ENCODE measurements around the gene SND1. TPM values are rescaled to one million over a fixed set of nuclear protein-coding genes. Genes with fewer than 3 reads are reported as not detected.

The SND1 gene
- total and polyA plus RNA-seq, 3 experiments from 2014 or later, result 121 to 203 (median 198) TPM

GRCh38 chr7:127937066-127937680 is 285.2 kb downstream of the SND1 start:
- peaks cover 3 to 15% (median 4%) of the 10 kb centered on the region in 3 donors for H3K4me1 Mint-ChIP-seq
- H3K36me3 ChIP-seq (ENCODE audit: insufficient read depth, low read length), result no peaks in the 10 kb centered on the region
- H3K27ac ChIP-seq (ENCODE audit: low read depth, low read length), result no peak overlapping the region
- H3K9me3 Mint-ChIP-seq, result no peaks in the 10 kb centered on the region
- H3K27ac Mint-ChIP-seq, result peak overlapping the region in 1 of 8 donors; percentile 48
- POLR2A ChIA-PET, result no interaction called here
- no peak overlapping the region for H3K4me3 Mint-ChIP-seq
- no peak for DNase-seq
- no peak overlapping the region for H3K4me3 ChIP-seq (ENCODE audit: low read length)
- CTCF ChIA-PET, result no interaction called here
- H3K9me3 ChIP-seq (ENCODE audit: low read length), result no peaks in the 10 kb centered on the region
- H3K27me3 Mint-ChIP-seq, result no peaks in the 10 kb centered on the region
- H3K36me3 Mint-ChIP-seq, result peaks cover 0 to 33% (median 7%) of the 10 kb centered on the region in 3 donors
- no peaks in the 10 kb centered on the region for H3K27me3 ChIP-seq (ENCODE audit: insufficient read depth, low read length, poor library complexity, severe bottlenecking)
- H3K4me1 ChIP-seq (ENCODE audit: insufficient read depth, low read length), result no peaks in the 10 kb centered on the region

DNA sequence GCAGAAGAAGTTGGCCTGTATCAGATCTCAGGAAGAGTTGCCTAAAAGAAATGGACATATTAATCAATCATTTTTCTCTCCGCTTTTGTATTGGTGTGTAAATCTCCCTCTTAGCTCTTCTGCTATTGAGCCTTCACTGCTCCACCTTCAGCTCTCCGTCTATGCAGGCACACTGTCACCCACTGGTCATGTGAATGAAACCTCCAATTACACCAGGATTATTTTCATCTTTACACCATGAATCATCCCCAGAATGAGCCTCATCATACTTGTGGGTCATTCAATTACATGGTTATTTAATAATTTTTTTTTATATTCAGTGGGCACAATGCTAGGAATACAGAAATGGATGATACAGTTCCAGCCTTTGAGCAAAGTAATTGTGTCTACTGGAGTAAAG is 286.6 kb downstream of the SND1 start:
- Mint-ChIP-seq H3K9me3 (no peaks in the 10 kb centered on the region), H3K27me3 (no peaks in the 10 kb centered on the region), H3K4me1 (peaks cover 3 to 15% (median 5%) of the 10 kb centered on the region in 3 donors), H3K36me3 (peaks cover 0 to 28% (median 5%) of the 10 kb centered on the region in 3 donors), H3K27ac (no peak overlapping the region), H3K4me3 (peak overlapping the region in 1 of 7 donors; percentile 13)
- H3K36me3 ChIP-seq (ENCODE audit: insufficient read depth, low read length), result no peaks in the 10 kb centered on the region
- no peak for DNase-seq
- CTCF ChIA-PET, result no interaction called here
- no peak overlapping the region for H3K4me3 ChIP-seq (ENCODE audit: low read length)
- POLR2A ChIA-PET, result no interaction called here
- no peak overlapping the region for H3K27ac ChIP-seq (ENCODE audit: low read depth, low read length)
- no peaks in the 10 kb centered on the region for H3K27me3 ChIP-seq (ENCODE audit: insufficient read depth, low read length, poor library complexity, severe bottlenecking)
- no peaks in the 10 kb centered on the region for H3K4me1 ChIP-seq (ENCODE audit: insufficient read depth, low read length)
- H3K9me3 ChIP-seq (ENCODE audit: low read length), result no peaks in the 10 kb centered on the region

DNA sequence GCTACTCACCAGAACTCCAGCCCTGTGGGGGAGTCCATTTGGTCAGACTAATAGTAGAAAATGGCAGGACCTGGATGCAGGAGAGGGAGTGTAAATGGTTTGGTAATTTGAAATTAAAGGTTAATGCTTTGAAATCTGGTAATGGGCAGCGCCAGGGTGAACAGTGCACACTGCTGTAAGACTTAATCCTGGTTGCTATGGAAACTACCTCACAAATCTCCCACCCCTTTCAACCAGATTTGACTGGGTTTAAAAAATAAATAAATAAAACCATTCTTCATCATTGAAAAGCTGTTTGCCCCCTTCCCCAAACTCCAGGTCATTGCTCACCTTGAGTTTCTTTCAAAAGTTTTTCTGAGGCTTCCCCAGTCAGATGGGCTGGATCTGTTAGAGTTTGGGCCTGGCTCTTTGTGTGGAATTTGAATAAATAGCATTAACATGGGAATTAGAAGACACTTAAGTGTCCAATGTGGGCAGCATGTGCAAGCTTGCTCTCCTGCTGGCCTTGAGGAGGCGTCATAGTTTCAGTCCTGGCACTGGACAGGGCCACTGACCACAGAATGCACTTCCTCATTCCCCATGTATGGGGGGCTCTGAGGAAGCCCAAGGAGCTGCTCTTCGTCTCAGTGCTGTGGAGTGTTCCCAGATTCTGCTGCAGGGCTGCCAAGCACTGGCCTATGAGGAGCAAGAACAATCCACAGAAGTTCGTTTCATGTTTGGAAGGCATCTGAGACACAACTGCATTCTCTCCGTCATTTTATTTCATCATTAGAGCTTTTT is 288.6 kb downstream of the SND1 start:
- Mint-ChIP-seq H3K9me3 (no peaks in the 10 kb centered on the region), H3K27me3 (no peaks in the 10 kb centered on the region), H3K4me3 (no peak overlapping the region), H3K36me3 (peaks cover 0 to 31% (median 8%) of the 10 kb centered on the region in 3 donors), H3K27ac (peak overlapping the region in 1 of 8 donors; percentile 47), H3K4me1 (peaks cover 0 to 10% (median 1%) of the 10 kb centered on the region in 3 donors)
- no peaks in the 10 kb centered on the region for H3K36me3 ChIP-seq (ENCODE audit: insufficient read depth, low read length)
- H3K4me3 ChIP-seq (ENCODE audit: low read length), result no peak overlapping the region
- DNase-seq, result no peak
- CTCF ChIA-PET, result no interaction called here
- H3K27ac ChIP-seq (ENCODE audit: low read depth, low read length), result no peak overlapping the region
- no peaks in the 10 kb centered on the region for H3K9me3 ChIP-seq (ENCODE audit: low read length)
- H3K27me3 ChIP-seq (ENCODE audit: insufficient read depth, low read length, poor library complexity, severe bottlenecking), result no peaks in the 10 kb centered on the region
- POLR2A ChIA-PET, result no interaction called here
- no peaks in the 10 kb centered on the region for H3K4me1 ChIP-seq (ENCODE audit: insufficient read depth, low read length)

DNA sequence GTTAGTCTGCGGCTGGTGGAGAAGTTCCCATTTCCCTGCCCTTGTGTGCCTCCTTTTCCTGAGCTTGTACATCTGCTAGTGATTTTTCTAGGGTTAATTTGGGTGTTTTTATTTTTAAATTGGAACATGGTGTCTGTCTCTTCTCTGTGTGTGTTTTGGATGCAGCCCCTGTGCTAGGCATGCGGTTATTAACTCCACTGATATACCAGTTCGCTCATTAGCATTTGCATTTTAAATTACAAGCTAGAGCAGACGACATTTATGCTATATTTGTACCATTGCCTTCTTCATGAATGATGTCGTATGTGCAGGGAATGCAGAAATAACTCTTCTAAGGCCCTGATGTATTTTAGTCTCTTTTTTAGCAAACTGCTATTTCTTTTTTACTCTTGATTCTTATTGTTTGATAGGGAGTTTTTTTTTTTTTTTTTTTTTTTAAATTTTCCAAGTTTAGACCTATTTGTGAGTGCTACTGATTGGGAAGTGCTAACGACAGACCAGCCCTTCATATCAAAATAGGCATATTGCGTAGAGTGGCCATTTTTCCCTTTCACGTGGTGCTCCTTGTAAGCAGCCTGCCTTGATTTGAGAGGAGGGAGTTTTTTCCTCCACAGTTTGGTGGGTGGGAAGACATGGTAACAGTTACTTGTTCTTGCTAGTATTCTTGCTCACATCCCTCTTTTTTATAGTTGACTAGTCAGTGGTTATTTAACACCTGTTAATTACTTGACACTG is 289.6 kb downstream of the SND1 start:
- CTCF ChIA-PET, result no interaction called here
- no peak overlapping the region for H3K27ac Mint-ChIP-seq

DNA sequence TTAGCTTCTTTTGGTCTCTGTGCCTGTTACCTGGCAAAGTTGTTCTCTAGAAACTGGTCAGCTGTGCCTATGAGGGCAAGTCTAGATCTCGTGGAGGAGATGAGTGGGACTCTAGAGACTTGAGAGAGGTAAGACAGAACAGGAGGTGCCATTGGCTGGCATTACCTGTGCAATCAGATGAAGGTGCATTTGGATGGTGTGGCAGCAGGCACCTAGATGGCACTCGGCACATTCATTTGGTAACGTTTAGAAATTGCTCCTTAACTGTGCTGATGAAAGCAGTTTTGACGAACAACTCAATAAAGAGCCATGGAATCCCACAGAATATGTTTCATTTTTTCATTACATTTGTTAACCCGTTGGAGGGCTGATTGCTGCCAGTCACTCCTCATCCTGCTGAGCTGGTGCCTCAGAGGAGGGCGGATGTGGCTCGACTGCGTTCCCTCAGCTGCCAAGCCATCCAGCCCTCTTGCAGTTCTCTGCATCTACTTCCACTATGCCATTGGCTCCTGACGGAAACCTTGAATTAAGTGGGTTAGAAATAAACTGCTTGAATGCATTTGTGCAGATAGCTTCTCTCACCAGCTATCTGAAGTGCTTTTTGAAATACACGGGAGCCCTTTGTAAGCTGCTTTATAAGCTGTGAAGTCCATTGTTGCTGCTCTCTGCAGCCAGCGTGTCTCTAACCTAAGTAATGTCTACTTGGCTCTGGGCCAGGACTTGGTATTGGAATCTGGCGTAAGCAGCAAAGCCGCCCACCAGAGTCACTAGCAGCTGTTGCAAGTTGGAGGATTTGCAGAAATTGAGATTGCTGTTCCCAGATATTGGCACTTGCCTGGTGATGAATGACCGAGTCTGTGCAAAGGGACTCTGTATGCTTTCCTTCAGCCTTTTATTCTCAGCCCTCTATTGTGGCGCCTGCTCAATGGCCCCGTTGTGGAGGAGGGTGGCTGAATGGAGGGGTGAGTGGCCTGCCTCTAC is 291.8 kb downstream of the SND1 start:
- ChIA-PET CTCF (no interaction called here), POLR2A (no interaction called here)
- peaks cover 0 to 8% (median 5%) of the 10 kb centered on the region in 3 donors for H3K4me1 Mint-ChIP-seq
- no peak overlapping the region for H3K4me3 Mint-ChIP-seq
- Histone ChIP-seq H3K27me3 (ENCODE audit: insufficient read depth, low read length, poor library complexity, severe bottlenecking) (no peaks in the 10 kb centered on the region), H3K4me1 (ENCODE audit: insufficient read depth, low read length) (no peaks in the 10 kb centered on the region), H3K9me3 (ENCODE audit: low read length) (no peaks in the 10 kb centered on the region), H3K27ac (ENCODE audit: low read depth, low read length) (no peak overlapping the region), H3K4me3 (ENCODE audit: low read length) (no peak overlapping the region), H3K36me3 (ENCODE audit: insufficient read depth, low read length) (no peaks in the 10 kb centered on the region)
- DNase-seq, result no peak
- H3K27ac Mint-ChIP-seq, result no peak overlapping the region
- no peaks in the 10 kb centered on the region for H3K9me3 Mint-ChIP-seq
- H3K36me3 Mint-ChIP-seq, result peaks cover 0 to 34% (median 8%) of the 10 kb centered on the region in 3 donors
- H3K27me3 Mint-ChIP-seq, result no peaks in the 10 kb centered on the region

More for the DNA sequence above, 289.6 kb downstream of the SND1 start:
- no peak for DNase-seq
- Mint-ChIP-seq H3K4me3 (no peak overlapping the region), H3K4me1 (peaks cover 0 to 15% (median 5%) of the 10 kb centered on the region in 3 donors), H3K9me3 (no peaks in the 10 kb centered on the region), H3K36me3 (peaks cover 0 to 32% (median 8%) of the 10 kb centered on the region in 3 donors), H3K27me3 (no peaks in the 10 kb centered on the region)
- no peak overlapping the region for H3K27ac ChIP-seq (ENCODE audit: low read depth, low read length)
- no peak overlapping the region for H3K4me3 ChIP-seq (ENCODE audit: low read length)
- POLR2A ChIA-PET, result no interaction called here
- no peaks in the 10 kb centered on the region for H3K4me1 ChIP-seq (ENCODE audit: insufficient read depth, low read length)
- no peaks in the 10 kb centered on the region for H3K27me3 ChIP-seq (ENCODE audit: insufficient read depth, low read length, poor library complexity, severe bottlenecking)
- H3K9me3 ChIP-seq (ENCODE audit: low read length), result no peaks in the 10 kb centered on the region
- H3K36me3 ChIP-seq (ENCODE audit: insufficient read depth, low read length), result no peaks in the 10 kb centered on the region

DNA sequence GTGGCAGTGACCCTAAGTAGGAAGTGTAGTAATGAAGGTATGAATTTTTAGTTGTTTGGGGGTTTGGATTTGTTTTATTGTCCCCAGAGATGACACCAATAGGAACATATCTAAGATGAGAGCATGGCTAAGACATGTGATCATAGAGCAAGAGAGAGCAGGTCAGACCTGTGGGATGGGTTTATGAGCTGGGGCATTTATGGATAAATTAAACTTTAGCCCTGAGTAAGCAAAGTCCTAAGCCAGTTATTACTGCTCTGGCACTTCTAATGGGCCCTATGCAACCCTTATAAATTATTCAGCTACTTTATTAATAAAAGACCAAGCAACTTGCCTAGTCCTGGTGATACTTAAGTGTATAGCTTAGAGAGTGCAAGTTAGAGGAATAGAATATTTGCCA is 294.1 kb downstream of the SND1 start:
- Histone ChIP-seq H3K4me1 (ENCODE audit: insufficient read depth, low read length) (no peaks in the 10 kb centered on the region), H3K4me3 (ENCODE audit: low read length) (no peak overlapping the region), H3K36me3 (ENCODE audit: insufficient read depth, low read length) (no peaks in the 10 kb centered on the region), H3K27me3 (ENCODE audit: insufficient read depth, low read length, poor library complexity, severe bottlenecking) (no peaks in the 10 kb centered on the region), H3K27ac (ENCODE audit: low read depth, low read length) (no peak overlapping the region), H3K9me3 (ENCODE audit: low read length) (no peaks in the 10 kb centered on the region)
- H3K27me3 Mint-ChIP-seq, result peaks cover 0 to 1% of the 10 kb centered on the region in 2 donors
- peaks cover 0 to 34% (median 10%) of the 10 kb centered on the region in 3 donors for H3K36me3 Mint-ChIP-seq
- CTCF ChIA-PET, result no interaction called here
- DNase-seq, result no peak
- H3K4me1 Mint-ChIP-seq, result peaks cover 2 to 6% (median 5%) of the 10 kb centered on the region in 3 donors
- H3K27ac Mint-ChIP-seq, result peak overlapping the region in 1 of 8 donors; percentile 35
- no peak overlapping the region for H3K4me3 Mint-ChIP-seq
- H3K9me3 Mint-ChIP-seq, result no peaks in the 10 kb centered on the region
- POLR2A ChIA-PET, result no interaction called here

DNA sequence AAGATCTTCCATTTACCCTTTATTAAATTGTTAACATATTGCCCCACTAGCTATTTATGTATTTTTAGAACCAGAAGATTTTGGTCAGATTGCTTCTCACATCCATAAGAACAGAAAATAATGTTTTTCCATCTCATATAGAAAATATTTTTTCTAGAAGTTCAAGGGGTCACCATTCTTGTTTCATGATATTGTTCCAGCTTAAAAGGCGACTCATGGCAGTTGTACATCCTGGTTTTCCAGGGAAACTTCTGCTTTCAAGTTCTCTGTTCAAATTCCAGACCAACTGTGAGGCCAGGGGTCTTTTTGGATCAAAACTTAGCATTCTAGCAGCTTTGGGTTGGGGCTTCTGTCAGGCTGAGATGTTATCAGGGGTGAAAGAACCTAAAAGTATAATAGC is 294.9 kb downstream of the SND1 start:
- Histone ChIP-seq H3K9me3 (ENCODE audit: low read length) (no peaks in the 10 kb centered on the region), H3K27ac (ENCODE audit: low read depth, low read length) (no peak overlapping the region), H3K36me3 (ENCODE audit: insufficient read depth, low read length) (no peaks in the 10 kb centered on the region), H3K4me1 (ENCODE audit: insufficient read depth, low read length) (no peaks in the 10 kb centered on the region), H3K27me3 (ENCODE audit: insufficient read depth, low read length, poor library complexity, severe bottlenecking) (no peaks in the 10 kb centered on the region), H3K4me3 (ENCODE audit: low read length) (no peak overlapping the region)
- POLR2A ChIA-PET, result no interaction called here
- H3K4me3 Mint-ChIP-seq, result no peak overlapping the region
- H3K27me3 Mint-ChIP-seq, result peaks cover 0 to 1% of the 10 kb centered on the region in 2 donors
- CTCF ChIA-PET, result no interaction called here
- peaks cover 4 to 6% (median 5%) of the 10 kb centered on the region in 3 donors for H3K4me1 Mint-ChIP-seq
- H3K27ac Mint-ChIP-seq, result peak overlapping the region in 1 of 8 donors; percentile 43
- no peaks in the 10 kb centered on the region for H3K9me3 Mint-ChIP-seq
- peaks cover 0 to 34% (median 12%) of the 10 kb centered on the region in 3 donors for H3K36me3 Mint-ChIP-seq
- no peak for DNase-seq

Data from CD8-positive, alpha-beta memory T cell (primary cell).